Lung (tissue), 13 donors: ENCODE data around the gene TRAK2. TPM values are rescaled to one million over a fixed set of nuclear protein-coding genes. Genes with fewer than 3 reads are reported as not detected.

Experiments
- ATAC-seq: fragments of 200-7000 bp; cut with Tn5 transposase; one replicate; pipeline ENCODE4 v1.9.1; 2020; ENCODE audit warnings: moderate number of reproducible peaks; ENCODE audit not compliant: insufficient read depth, low FRiP score
- DNase-seq, 3 donors: peaks; one replicate each; pipeline ENCODE4 v3.0.0-alpha.2; 2013 to 2017
- H3K27ac ChIP-seq, 2 donors: one replicate each; pipeline ENCODE4 v1.5.1; 2013; ENCODE audit warnings: mild to moderate bottlenecking in 2 of 2, moderate library complexity in 2 of 2, control low read depth in 1 of 2, inconsistent platforms in 1 of 2, low read depth in 1 of 2, low read length in 1 of 2
- H3K27me3 ChIP-seq, 3 donors: one replicate each; pipeline ENCODE4 v1.5.1; 2013; ENCODE audit warnings: low read length in 2 of 3; ENCODE audit not compliant: control insufficient read depth in 3 of 3, insufficient read depth in 3 of 3
- H3K36me3 ChIP-seq, 4 donors: one replicate each; pipeline ENCODE4 v1.5.1; 2013; ENCODE audit warnings: low read length in 4 of 4, mild to moderate bottlenecking in 1 of 4, moderate library complexity in 1 of 4; ENCODE audit not compliant: control insufficient read depth in 4 of 4, insufficient read depth in 4 of 4
- H3K4me1 ChIP-seq, 5 donors: one replicate each; pipeline ENCODE4 v1.5.1; 2013; ENCODE audit warnings: low read length in 5 of 5, mild to moderate bottlenecking in 2 of 5, moderate library complexity in 1 of 5; ENCODE audit not compliant: control insufficient read depth in 5 of 5, insufficient read depth in 5 of 5
- H3K4me3 ChIP-seq: one replicate; pipeline ENCODE4 v1.5.1; 2013; ENCODE audit warnings: mild to moderate bottlenecking, control low read depth, moderate library complexity
- H3K9ac ChIP-seq, 2 donors: one replicate each; pipeline ENCODE4 v1.5.1; 2013; ENCODE audit warnings: low read length in 2 of 2, control low read depth in 1 of 2; ENCODE audit not compliant: insufficient read depth in 1 of 2
- H3K9me3 ChIP-seq, 4 donors: one replicate each; pipeline ENCODE4 v1.5.1; 2013; ENCODE audit warnings: low read length in 3 of 4, mild to moderate bottlenecking in 1 of 4, moderate library complexity in 1 of 4; ENCODE audit not compliant: control insufficient read depth in 4 of 4, insufficient read depth in 3 of 4
- CTCF ChIP-seq: IDR thresholded peaks from 2 replicates; pipeline ENCODE4 v1.5.1; 2012; ENCODE audit warnings: mild to moderate bottlenecking; ENCODE audit errors: control extremely low read depth, extremely low read depth
- WGBS, 2 donors: extraction: QIAGEN DNeasy Blood & Tissue Kit; methylation state at CpG; one replicate each; pipeline ENCODE4 v1.1.7; 2013; 5-methylcytosine and 5-hydroxymethylcytosine counted together
- polyA plus RNA-seq, 2 donors: library from polyadenylated mRNA; stranded (reverse); fragments of 200-250 nt; gene quantifications; one replicate each; pipeline ENCODE4 v1.2.1, GENCODE V29; 2013
- small RNA-seq: library from RNA; depleted of rRNA; stranded (forward); fragments of <200 nt; gene quantifications from one replicate; pipeline ENCODE3, GENCODE V24; 2014; ENCODE audit warnings: low replicate concordance
- total RNA-seq, 2 donors: library from RNA; depleted of rRNA in 1 of 2; stranded (reverse); fragments of >200 nt in 1 of 2; gene quantifications; one replicate each; pipeline ENCODE4 v1.2.1, GENCODE V29; 2014 to 2021
- donor health status: control.
- donor health status: control.
- donor health status: Bipolar disorder and iron deficiency.
- donor health status: healthy.
- donor health status: DM: yes; HTN: yes; CAD: no.

TRAK2 gene
- total and polyA plus RNA-seq, 4 donors = 13.1 to 62.7 (median 29.2) TPM

GRCh38 chr2:201342923-201343322 is 108.3 kb downstream of the TRAK2 start:
- Histone ChIP-seq H3K27me3 (no peaks in the 10 kb centered on the region), H3K36me3 (peaks cover 0 to 16% (median 4%) of the 10 kb centered on the region in 4 donors), H3K4me1 (no peaks in the 10 kb centered on the region), H3K4me3 (no peak overlapping the region), H3K27ac (no peak overlapping the region), H3K9me3 (no peaks in the 10 kb centered on the region), H3K9ac (no peak overlapping the region)
- no peak for TF ChIP-seq CTCF
- DNase-seq (no peak), ATAC-seq (no peak)
- 92 to 93% methylated on average over 2 of the region's 2 CpGs for WGBS, 2 donors

- H3K9ac ChIP-seq = no peak overlapping the region
- WGBS, 2 donors = 43 to 61% methylated on average over 1 of the region's 1 CpG
These were observed 121.8 kb downstream of the TRAK2 start for GRCh38 chr2:201329409-201329808.

DNA sequence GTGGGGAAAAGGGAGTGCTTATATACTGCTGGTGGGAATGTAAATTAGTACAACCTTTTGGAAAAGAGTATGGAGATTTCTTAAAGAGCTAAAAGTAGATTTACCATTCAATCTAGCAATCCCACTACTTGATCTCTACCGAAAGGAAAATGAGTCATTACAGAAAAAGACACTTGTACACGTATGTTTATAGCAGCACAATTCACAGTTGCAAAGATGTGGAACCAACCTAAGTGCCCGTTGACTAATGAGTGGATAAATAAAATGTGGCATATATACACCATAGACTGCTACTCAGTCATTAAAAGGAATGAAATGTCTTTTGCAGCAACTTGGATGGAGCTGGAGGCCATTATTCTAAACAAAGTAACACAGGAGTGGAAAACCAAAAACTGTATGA is 123.6 kb downstream of the TRAK2 start:
- WGBS, 2 donors = 84 to 90% methylated on average over 3 of the region's 3 CpGs

More at GRCh38 chr2:201329409-201329808, 121.8 kb downstream of the TRAK2 start:
- Histone ChIP-seq H3K9me3 (peaks cover 0 to 2% (median 0%) of the 10 kb centered on the region in 4 donors), H3K4me3 (no peak overlapping the region), H3K27me3 (no peaks in the 10 kb centered on the region), H3K27ac (no peak overlapping the region), H3K4me1 (no peaks in the 10 kb centered on the region), H3K36me3 (peaks cover 0 to 3% (median 0%) of the 10 kb centered on the region in 4 donors)
- ATAC-seq = no peak
- no peak for DNase-seq
- no peak for TF ChIP-seq CTCF

More for the DNA sequence above, 123.6 kb downstream of the TRAK2 start:
- DNase-seq (no peak), ATAC-seq (no peak)
- no peaks in the 10 kb centered on the region for H3K4me1 ChIP-seq
- H3K9ac ChIP-seq = no peak overlapping the region
- TF ChIP-seq CTCF = no peak
- peaks cover 0 to 6% (median 0%) of the 10 kb centered on the region in 4 donors for H3K36me3 ChIP-seq
- peaks cover 0 to 4% (median 1%) of the 10 kb centered on the region in 4 donors for H3K9me3 ChIP-seq
- no peaks in the 10 kb centered on the region for H3K27me3 ChIP-seq
- H3K27ac ChIP-seq = no peak overlapping the region
- no peak overlapping the region for H3K4me3 ChIP-seq

Small RNAs within 50 kb of the gene (small RNA-seq; reads per million reads assigned to genes)
- gene RF00019 = not detected

Other genes with a start within 250 kb of the TRAK2 start
- 10 to 100 TPM; 23.4 to 32.3 TPM for gene CASP8, start 190.9 kb downstream of the TRAK2 start, total RNA-seq
- gene CASP8, start 190.9 kb downstream of the TRAK2 start, polyA plus RNA-seq = 10 to 100 TPM; 18.2 to 23.6 TPM
- 1 to 10 TPM; 8.0 to 8.6 TPM for gene FLACC1, start 94.1 kb downstream of the TRAK2 start, total RNA-seq
- 1 to 10 TPM; 1.0 to 1.9 TPM for gene FLACC1, start 94.1 kb downstream of the TRAK2 start, polyA plus RNA-seq
- 10 to 100 TPM; 13.9 to 58.6 TPM for gene STRADB, start 282 bp upstream of the TRAK2 start, total RNA-seq
- gene STRADB, start 282 bp upstream of the TRAK2 start, polyA plus RNA-seq = 10 to 100 TPM; 10.3 to 19.7 TPM
- 10 to 100 TPM; 15.4 to 27.5 TPM for gene TMEM237, start 192.0 kb upstream of the TRAK2 start, total RNA-seq
- gene TMEM237, start 192.0 kb upstream of the TRAK2 start, polyA plus RNA-seq = 1 to 10 TPM; 7.0 to 7.7 TPM
- gene MPP4, start 247.2 kb upstream of the TRAK2 start, total RNA-seq = under 1 TPM in 1 of 2 donors, not detected in 1; 0.15 TPM
- gene MPP4, start 247.2 kb upstream of the TRAK2 start, polyA plus RNA-seq = under 1 TPM; 0.08 to 0.22 TPM